Endodermal cell (in vitro differentiated cells): Measurements from ENCODE around the gene HDLBP. TPM values are rescaled to one million over a fixed set of nuclear protein-coding genes. Genes with fewer than 3 reads are reported as not detected.

ENCODE experiments used
- DNase-seq: peaks from one replicate; pipeline ENCODE4 v3.0.0-alpha.2; 2017
- H3K27ac ChIP-seq: 2 replicates; pipeline ENCODE4 v1.5.1; 2013; ENCODE audit warnings: mild to moderate bottlenecking, low read depth, low read length, moderate library complexity
- H3K27me3 ChIP-seq: 2 replicates; pipeline ENCODE4 v1.6.1; 2013; ENCODE audit warnings: mild to moderate bottlenecking, low read length, moderate library complexity; ENCODE audit not compliant: insufficient read depth, control insufficient read depth, poor library complexity, severe bottlenecking
- H3K36me3 ChIP-seq: 2 replicates; pipeline ENCODE4 v1.7.0; 2013; ENCODE audit warnings: mild to moderate bottlenecking, low read length, moderate library complexity; ENCODE audit not compliant: control insufficient read depth, insufficient read depth
- H3K4me1 ChIP-seq: one replicate; pipeline ENCODE4 v1.7.0; 2013; ENCODE audit warnings: low read length; ENCODE audit not compliant: control insufficient read depth, insufficient read depth
- H3K4me3 ChIP-seq: 2 replicates; pipeline ENCODE4 v1.5.1; 2013; ENCODE audit warnings: mild to moderate bottlenecking, low read length, moderate library complexity
- H3K9ac ChIP-seq: 2 replicates; pipeline ENCODE4 v1.6.1; 2013; ENCODE audit warnings: mild to moderate bottlenecking, low read length, moderate library complexity; ENCODE audit not compliant: poor library complexity, severe bottlenecking; ENCODE audit errors: extremely low read depth
- H3K9me3 ChIP-seq: 2 replicates; pipeline ENCODE4 v1.6.1; 2013; ENCODE audit warnings: mild to moderate bottlenecking, low read length, moderate library complexity; ENCODE audit not compliant: control insufficient read depth
- H3K27ac Mint-ChIP-seq: 2 replicates; pipeline ENCODE4 v1.8.0; 2020; ENCODE audit warnings: mixed read lengths
- H3K27me3 Mint-ChIP-seq: 2 replicates; pipeline ENCODE4 v1.8.0; 2021; ENCODE audit warnings: mild to moderate bottlenecking, mixed read lengths; ENCODE audit not compliant: insufficient read depth
- H3K36me3 Mint-ChIP-seq: 2 replicates; pipeline ENCODE4 v1.8.0; 2020; ENCODE audit warnings: low read depth, mixed read lengths
- H3K4me1 Mint-ChIP-seq: 2 replicates; pipeline ENCODE4 v1.8.0; 2020; ENCODE audit warnings: mixed read lengths
- H3K4me3 Mint-ChIP-seq: 2 replicates; pipeline ENCODE4 v1.8.0; 2020; ENCODE audit warnings: mild to moderate bottlenecking, moderate library complexity, mixed read lengths
- H3K9me3 Mint-ChIP-seq: 2 replicates; pipeline ENCODE4 v1.8.0; 2020; ENCODE audit warnings: mild to moderate bottlenecking, mixed read lengths
- WGBS, 2 experiments: methylation state at CpG; one replicate each; pipeline versions ENCODE4 v1.1.5 to v1.1.7; 2013; ENCODE audit warnings: missing lambda C conversion rate in 2 of 2, mixed read lengths in 1 of 2; ENCODE audit not compliant: insufficient coverage in 1 of 2, insufficient read length in 1 of 2; 5-methylcytosine and 5-hydroxymethylcytosine counted together
- total RNA-seq, 2 donors: library from RNA; stranded (reverse); fragmentation: NEBNext Ultra II Directional in 1 of 2; extraction: Animal tissue kit (Norgen Biotek cat#: 25700) in 1 of 2; gene quantifications; 2 replicates in 1 of 2; 3 replicates in 1 of 2; pipeline ENCODE4 v1.2.1, GENCODE V29; 2021
- TF ChIP-seq, protein P1 (sequence below): fragments of 200-600 bp; sonication (generic); conservative IDR thresholded peaks from 2 replicates; pipeline ENCODE4 v1.5.0; 2021; ENCODE audit warnings: antibody characterized with exemption, mild to moderate bottlenecking

HDLBP gene
- total RNA-seq, 2 donors from 2014 or later, result 344 to 374 TPM

GRCh38 chr2:241207151-241207550, 108.3 kb downstream of the HDLBP start:
- DNase-seq, result no peak
- TF ChIP-seq, protein P1, sequence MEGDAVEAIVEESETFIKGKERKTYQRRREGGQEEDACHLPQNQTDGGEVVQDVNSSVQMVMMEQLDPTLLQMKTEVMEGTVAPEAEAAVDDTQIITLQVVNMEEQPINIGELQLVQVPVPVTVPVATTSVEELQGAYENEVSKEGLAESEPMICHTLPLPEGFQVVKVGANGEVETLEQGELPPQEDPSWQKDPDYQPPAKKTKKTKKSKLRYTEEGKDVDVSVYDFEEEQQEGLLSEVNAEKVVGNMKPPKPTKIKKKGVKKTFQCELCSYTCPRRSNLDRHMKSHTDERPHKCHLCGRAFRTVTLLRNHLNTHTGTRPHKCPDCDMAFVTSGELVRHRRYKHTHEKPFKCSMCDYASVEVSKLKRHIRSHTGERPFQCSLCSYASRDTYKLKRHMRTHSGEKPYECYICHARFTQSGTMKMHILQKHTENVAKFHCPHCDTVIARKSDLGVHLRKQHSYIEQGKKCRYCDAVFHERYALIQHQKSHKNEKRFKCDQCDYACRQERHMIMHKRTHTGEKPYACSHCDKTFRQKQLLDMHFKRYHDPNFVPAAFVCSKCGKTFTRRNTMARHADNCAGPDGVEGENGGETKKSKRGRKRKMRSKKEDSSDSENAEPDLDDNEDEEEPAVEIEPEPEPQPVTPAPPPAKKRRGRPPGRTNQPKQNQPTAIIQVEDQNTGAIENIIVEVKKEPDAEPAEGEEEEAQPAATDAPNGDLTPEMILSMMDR, result no peak
- Mint-ChIP-seq H3K27ac (no peak overlapping the region), H3K4me1 (peaks cover 2% of the 10 kb centered on the region), H3K4me3 (no peak overlapping the region), H3K27me3 (no peaks in the 10 kb centered on the region), H3K9me3 (no peaks in the 10 kb centered on the region), H3K36me3 (no peaks in the 10 kb centered on the region)
- no peaks in the 10 kb centered on the region for H3K4me1 ChIP-seq
- no peaks in the 10 kb centered on the region for H3K9me3 ChIP-seq
- no peaks in the 10 kb centered on the region for H3K36me3 ChIP-seq
- no peaks in the 10 kb centered on the region for H3K27me3 ChIP-seq
- WGBS, 2 experiments, result 100% methylated on average over 1 of the region's 1 CpG; no CpG with 5 or more reads in 1 of the 2 experiments
- no peak overlapping the region for H3K4me3 ChIP-seq
- no peak overlapping the region for H3K27ac ChIP-seq
- H3K9ac ChIP-seq, result no peak overlapping the region

- H3K4me1 ChIP-seq, result no peaks in the 10 kb centered on the region
- 90 to 100% methylated on average over 3 of the region's 3 CpGs for WGBS, 2 experiments
- no peak for DNase-seq
- H3K9me3 ChIP-seq, result no peaks in the 10 kb centered on the region
- TF ChIP-seq, protein P1, result no peak
- no peak overlapping the region for H3K4me3 ChIP-seq
- no peak overlapping the region for H3K4me3 Mint-ChIP-seq
- no peak overlapping the region for H3K27ac ChIP-seq
- H3K27ac Mint-ChIP-seq, result no peak overlapping the region
- H3K36me3 ChIP-seq, result no peaks in the 10 kb centered on the region
- H3K9me3 Mint-ChIP-seq, result no peaks in the 10 kb centered on the region
- no peak overlapping the region for H3K9ac ChIP-seq
- no peaks in the 10 kb centered on the region for H3K27me3 ChIP-seq
- H3K27me3 Mint-ChIP-seq, result no peaks in the 10 kb centered on the region
- no peaks in the 10 kb centered on the region for H3K4me1 Mint-ChIP-seq
- no peaks in the 10 kb centered on the region for H3K36me3 Mint-ChIP-seq
Observed at GRCh38 chr2:241205086-241205485, 110.4 kb downstream of the HDLBP start.

GRCh38 chr2:241204490-241204889, 111.0 kb downstream of the HDLBP start:
- no peaks in the 10 kb centered on the region for H3K4me1 ChIP-seq
- no peaks in the 10 kb centered on the region for H3K9me3 ChIP-seq
- WGBS, 2 experiments, result 93 to 100% methylated on average over 1 to 4 of the region's 4 CpGs
- H3K27me3 ChIP-seq, result no peaks in the 10 kb centered on the region
- no peaks in the 10 kb centered on the region for H3K9me3 Mint-ChIP-seq
- H3K4me3 Mint-ChIP-seq, result no peak overlapping the region
- H3K27ac ChIP-seq, result no peak overlapping the region
- H3K27me3 Mint-ChIP-seq, result no peaks in the 10 kb centered on the region
- no peak for DNase-seq
- no peaks in the 10 kb centered on the region for H3K36me3 ChIP-seq
- no peak overlapping the region for H3K27ac Mint-ChIP-seq
- H3K4me3 ChIP-seq, result no peak overlapping the region
- TF ChIP-seq, protein P1, result no peak
- H3K36me3 Mint-ChIP-seq, result no peaks in the 10 kb centered on the region
- H3K9ac ChIP-seq, result no peak overlapping the region
- H3K4me1 Mint-ChIP-seq, result no peaks in the 10 kb centered on the region
